Astrocyte of the cerebellum (primary cell): ENCODE results near the gene DLG5.

ENCODE experiments used
- DNase-seq: peaks from one replicate; pipeline ENCODE4 v3.0.0-alpha.2; 2011; ENCODE audit warnings: low read depth
- H3K4me3 ChIP-seq: 2 replicates; pipeline ENCODE4 v1.5.1; 2011; ENCODE audit warnings: mild to moderate bottlenecking, low read depth, low read length, moderate library complexity
- CTCF ChIP-seq: IDR thresholded peaks from 2 replicates; pipeline ENCODE4 v1.5.1; 2012; ENCODE audit warnings: low read length, low read depth, moderate library complexity, mild to moderate bottlenecking; ENCODE audit errors: missing control alignments
- in situ Hi-C: cut with HindIII; loops from 2 replicates; pipeline ENCODE4 v1.10.0; 2017; ENCODE audit warnings: low sequenced_read_pairs

DLG5 gene

GRCh38 chr10:77819210-77820112 lies 107.1 kb downstream of the DLG5 start:
- no peak overlapping the region for H3K4me3 ChIP-seq
- in situ Hi-C loops = no loop called here
- DNase-seq = no peak
- TF ChIP-seq CTCF = no peak

DNA sequence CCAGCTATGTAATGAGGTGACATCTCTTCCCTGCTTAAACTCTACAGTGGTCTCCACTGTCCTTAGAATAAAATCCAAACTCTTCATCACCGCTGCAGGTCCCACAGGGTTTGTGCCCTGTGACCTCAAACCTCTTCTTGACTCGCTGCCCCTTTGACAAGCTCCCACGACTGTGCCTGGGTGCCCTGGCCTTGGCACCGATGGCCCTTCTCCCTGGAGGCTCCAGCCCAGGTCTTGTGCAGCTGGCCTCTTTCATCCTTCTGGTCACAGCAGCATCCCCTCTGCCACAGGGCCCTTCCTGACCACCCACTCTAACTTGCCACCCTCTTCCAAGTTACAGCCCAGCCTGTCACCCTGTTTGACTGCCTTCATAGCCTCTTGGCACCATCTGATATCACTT lies 108.2 kb downstream of the DLG5 start:
- no peak for DNase-seq
- TF ChIP-seq CTCF = no peak
- in situ Hi-C loops = no loop called here
- no peak overlapping the region for H3K4me3 ChIP-seq

DNA sequence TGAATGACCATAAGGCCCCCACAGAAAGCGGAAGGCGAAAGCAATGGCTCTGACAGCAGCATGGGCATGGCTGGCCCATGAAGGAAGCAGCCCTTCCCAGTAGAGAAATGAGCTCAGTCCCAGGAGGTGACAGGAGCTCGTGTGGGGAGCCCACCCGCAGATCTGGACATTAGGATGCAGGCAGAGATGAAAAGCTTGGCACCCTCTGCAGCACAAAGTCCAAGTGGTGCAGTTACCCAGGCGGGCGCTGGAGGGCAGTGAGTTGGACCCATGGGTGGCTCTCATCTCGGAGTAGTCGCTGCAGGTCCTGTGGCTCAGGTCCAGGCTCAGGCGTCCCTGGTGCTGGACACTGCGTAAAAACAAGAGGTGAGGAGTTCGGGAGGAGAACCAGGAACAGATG lies 109.0 kb downstream of the DLG5 start:
- no peak for DNase-seq
- no peak overlapping the region for H3K4me3 ChIP-seq
- no peak for TF ChIP-seq CTCF
- in situ Hi-C loops = no loop called here

DNA sequence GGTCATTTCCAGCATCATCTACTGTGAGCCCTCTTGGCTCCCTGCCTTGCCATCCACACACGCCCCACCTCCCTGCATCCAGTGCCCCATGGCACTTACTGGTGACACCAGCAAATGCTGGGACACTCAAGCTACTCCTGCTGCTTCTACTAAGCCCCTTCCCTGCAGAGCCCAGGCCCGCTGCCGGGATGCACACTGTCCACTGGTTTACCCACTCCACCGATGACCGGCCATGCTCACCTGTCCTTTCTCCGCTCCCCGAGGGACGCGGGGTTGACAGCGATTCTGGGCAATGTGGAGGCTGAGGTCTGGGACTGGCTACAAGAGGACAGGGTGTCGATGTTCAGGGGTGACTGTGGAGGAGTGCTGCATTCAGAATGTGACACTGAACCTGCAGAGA lies 110.2 kb downstream of the DLG5 start:
- DNase-seq = no peak
- in situ Hi-C loops = no loop called here
- H3K4me3 ChIP-seq = no peak overlapping the region
- TF ChIP-seq CTCF = no peak

DNA sequence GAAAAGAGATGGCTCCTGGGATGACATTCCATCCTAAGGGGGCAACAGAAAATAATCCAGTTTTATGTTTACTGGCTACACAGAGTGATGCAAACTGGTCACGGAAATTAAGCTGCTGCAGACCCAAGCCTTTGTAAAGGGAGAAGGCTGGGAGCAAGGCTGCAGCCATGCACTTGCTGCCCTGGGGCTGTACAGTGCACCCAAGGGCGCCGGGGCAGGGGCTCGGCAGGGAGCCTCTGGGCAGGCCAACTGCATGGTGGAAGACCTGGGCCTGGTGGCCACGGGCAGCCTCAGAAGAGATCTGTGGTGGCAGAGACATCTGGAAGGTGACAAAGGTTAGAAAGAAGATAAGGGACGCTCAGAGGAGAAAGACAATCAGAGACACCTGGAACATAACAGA lies 113.8 kb downstream of the DLG5 start:
- no peak for DNase-seq
- in situ Hi-C loops = no loop called here
- H3K4me3 ChIP-seq = no peak overlapping the region
- TF ChIP-seq CTCF = no peak

DNA sequence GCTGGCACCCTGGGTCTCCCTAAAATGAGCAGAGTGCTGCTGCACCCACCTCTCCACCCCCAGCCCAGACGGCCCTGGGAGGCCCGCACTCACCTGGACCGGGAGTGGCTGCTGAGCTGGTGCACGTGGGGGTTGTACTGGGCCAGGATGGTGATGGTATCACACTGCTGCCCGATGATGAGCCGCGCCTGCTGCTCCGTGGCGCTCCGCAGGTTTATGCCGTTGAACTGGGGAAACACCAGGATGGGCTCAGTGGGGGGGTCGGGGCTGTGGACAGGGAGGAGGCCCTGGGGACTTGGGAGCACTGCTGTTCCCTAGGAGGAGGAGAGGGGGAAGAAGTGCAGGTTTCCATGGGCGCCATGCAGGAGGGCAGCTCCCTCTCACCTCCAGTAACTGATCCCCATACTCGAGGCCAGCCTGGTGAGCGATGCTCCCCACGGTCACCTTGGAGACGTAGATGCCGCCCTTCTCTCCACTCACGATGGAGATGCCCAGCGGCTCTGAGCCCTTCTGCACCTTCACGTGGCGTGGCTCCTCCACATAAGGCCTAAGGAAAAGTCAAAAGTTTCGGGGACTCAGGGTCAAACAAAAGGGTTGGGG lies 114.6 kb downstream of the DLG5 start:
- no peak overlapping the region for H3K4me3 ChIP-seq
- in situ Hi-C loops = no loop called here
- no peak for DNase-seq
- no peak for TF ChIP-seq CTCF
